GM13976 (cell line): ENCODE data around the gene RPS5.

Experiments used
- DNase-seq: peaks from one replicate; pipeline ENCODE4 v3.0.0; 2012; ENCODE audit warnings: low spot score
- in situ Hi-C: fragments of 300-500 bp; cut with MboI; formaldehyde crosslinking; loops from one replicate; pipeline ENCODE4 v1.12.0; 2022; ENCODE audit warnings: low sequenced_read_pairs, mixed read lengths, inconsistent platforms; ENCODE audit not compliant: unreplicated experiment
- TF ChIP-seq, protein P1 (sequence below): IDR thresholded peaks from 2 replicates; pipeline ENCODE4 v1.5.1; 2012; ENCODE audit warnings: borderline replicate concordance, mild to moderate bottlenecking; ENCODE audit not compliant: insufficient read depth; ENCODE audit errors: extremely low read depth, missing control alignments, control extremely low read depth

Gene RPS5

DNA sequence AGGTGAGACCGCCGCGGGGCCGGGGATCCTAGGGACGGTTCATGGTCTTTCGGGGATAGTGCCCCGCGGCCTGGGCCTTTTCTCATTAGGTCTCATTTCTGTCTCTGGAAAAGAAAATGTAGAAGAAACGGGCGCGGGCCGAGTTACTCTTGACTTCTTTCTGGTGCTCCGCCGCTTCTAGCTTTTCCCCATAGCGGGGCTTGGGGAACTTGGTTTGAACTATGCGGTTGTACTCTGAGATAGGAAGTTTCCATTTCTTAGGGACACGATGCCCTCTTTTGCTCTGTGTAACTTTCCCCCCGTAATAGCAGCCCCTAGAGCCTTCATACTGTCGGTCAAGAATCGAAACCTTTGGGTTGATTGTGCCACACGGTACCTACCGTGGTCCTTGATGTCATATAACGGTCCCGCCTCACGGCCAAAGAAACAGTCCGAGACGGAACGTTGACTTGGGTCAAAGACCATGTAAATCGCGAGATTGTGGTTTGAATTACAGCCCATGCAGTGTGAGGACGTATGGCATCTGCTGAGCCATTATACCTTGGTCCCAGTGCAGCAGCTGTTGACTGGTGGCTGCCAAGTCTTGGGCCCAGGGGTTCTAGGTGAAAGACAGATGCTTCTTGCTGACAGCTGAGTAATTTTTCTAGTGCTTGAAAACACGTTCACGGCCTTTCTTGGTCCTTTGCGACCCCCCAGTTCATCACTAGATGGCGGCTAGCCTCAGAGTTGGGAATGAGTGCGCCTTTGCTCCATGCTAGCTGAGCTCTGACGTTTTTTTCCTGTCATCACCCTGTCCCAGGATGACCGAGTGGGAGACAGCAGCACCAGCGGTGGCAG, 487 bp downstream of the RPS5 start:
- TF ChIP-seq, protein P1, sequence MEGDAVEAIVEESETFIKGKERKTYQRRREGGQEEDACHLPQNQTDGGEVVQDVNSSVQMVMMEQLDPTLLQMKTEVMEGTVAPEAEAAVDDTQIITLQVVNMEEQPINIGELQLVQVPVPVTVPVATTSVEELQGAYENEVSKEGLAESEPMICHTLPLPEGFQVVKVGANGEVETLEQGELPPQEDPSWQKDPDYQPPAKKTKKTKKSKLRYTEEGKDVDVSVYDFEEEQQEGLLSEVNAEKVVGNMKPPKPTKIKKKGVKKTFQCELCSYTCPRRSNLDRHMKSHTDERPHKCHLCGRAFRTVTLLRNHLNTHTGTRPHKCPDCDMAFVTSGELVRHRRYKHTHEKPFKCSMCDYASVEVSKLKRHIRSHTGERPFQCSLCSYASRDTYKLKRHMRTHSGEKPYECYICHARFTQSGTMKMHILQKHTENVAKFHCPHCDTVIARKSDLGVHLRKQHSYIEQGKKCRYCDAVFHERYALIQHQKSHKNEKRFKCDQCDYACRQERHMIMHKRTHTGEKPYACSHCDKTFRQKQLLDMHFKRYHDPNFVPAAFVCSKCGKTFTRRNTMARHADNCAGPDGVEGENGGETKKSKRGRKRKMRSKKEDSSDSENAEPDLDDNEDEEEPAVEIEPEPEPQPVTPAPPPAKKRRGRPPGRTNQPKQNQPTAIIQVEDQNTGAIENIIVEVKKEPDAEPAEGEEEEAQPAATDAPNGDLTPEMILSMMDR, result no peak
- in situ Hi-C loops, result no loop called here
- no peak for DNase-seq

DNA sequence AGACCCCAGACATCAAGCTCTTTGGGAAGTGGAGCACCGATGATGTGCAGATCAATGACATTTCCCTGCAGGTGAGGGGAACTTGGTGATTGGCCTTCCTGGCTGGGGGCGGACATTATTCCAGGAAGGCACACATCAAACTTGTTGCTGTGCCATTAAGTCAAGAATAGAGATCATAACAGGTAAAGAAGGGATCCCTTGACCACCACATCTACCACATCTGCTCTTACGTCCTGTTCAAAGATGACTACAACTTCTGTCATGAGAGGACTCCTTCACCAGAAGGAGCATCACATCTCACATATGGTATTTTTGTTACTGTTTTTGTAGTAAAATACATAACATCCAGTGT, 1.1 kb downstream of the RPS5 start:
- in situ Hi-C loops, result no loop called here
- no peak for DNase-seq
- TF ChIP-seq, protein P1, result no peak

DNA sequence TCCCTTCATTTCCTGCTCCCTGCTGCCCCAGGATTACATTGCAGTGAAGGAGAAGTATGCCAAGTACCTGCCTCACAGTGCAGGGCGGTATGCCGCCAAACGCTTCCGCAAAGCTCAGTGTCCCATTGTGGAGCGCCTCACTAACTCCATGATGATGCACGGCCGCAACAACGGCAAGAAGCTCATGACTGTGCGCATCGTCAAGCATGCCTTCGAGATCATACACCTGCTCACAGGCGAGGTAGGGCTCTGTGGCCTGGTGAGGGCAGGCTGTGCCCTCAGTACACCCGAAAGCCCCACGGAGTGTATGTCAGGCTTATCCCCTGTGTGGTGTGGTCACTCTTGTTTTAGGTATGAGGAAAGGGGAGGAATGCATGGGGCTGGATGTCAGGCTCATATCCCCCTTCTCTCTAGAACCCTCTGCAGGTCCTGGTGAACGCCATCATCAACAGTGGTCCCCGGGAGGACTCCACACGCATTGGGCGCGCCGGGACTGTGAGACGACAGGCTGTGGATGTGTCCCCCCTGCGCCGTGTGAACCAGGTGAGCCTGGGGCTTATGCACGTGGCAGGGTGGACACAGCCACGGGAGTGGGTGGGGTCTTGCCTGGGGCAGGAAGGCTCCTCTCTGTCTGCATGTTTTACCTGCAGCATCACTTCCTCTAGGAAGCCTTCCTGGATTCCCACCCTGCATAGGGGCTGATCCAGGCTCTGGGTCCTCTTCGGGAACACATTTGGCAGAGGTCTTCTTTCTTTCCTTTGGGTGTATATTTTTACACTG, 6.1 kb downstream of the RPS5 start:
- no peak for DNase-seq
- in situ Hi-C loops, result no loop called here

DNA sequence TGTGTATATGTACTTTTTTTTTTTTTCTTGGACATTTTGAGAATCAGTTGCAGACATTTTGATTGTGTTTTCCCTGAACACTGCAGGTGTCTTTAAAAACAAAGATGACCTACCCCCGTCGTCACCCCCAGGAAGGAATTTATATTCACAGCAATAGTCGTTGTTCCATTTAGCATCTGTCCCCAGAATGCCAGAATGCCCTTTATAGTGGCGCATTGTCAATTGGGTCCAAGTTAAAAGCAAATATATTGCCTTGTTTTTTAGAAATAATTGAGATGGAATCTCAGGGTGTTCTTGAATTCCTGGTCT, 6.6 kb downstream of the RPS5 start:
- in situ Hi-C loops, result no loop called here
- TF ChIP-seq, protein P1, result no peak
- no peak for DNase-seq

More for the DNA sequence above, 6.1 kb downstream of the RPS5 start:
- TF ChIP-seq, protein P1, result no peak

DNA sequence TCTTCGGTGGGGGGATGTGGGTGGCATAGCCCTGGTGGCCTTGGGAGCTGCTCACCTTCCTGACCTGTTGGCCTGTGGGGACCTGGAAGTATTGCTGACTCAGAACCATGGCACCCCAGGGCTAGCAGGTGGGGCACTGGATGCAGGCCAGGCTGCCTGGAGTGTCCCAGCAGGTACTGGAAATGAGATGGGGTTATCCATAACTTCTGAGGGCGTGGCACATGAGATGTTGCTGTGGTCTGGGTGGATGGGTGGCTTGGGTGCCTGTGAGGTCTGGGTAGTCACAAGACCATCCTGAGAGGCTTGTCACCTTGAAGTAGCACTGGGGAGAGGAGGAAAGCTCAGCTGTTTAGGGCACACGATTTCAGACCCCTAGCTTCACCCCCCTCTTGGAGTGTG, 7.8 kb downstream of the RPS5 start:
- in situ Hi-C loops, result no loop called here
- TF ChIP-seq, protein P1, result no peak
- no peak for DNase-seq

DNA sequence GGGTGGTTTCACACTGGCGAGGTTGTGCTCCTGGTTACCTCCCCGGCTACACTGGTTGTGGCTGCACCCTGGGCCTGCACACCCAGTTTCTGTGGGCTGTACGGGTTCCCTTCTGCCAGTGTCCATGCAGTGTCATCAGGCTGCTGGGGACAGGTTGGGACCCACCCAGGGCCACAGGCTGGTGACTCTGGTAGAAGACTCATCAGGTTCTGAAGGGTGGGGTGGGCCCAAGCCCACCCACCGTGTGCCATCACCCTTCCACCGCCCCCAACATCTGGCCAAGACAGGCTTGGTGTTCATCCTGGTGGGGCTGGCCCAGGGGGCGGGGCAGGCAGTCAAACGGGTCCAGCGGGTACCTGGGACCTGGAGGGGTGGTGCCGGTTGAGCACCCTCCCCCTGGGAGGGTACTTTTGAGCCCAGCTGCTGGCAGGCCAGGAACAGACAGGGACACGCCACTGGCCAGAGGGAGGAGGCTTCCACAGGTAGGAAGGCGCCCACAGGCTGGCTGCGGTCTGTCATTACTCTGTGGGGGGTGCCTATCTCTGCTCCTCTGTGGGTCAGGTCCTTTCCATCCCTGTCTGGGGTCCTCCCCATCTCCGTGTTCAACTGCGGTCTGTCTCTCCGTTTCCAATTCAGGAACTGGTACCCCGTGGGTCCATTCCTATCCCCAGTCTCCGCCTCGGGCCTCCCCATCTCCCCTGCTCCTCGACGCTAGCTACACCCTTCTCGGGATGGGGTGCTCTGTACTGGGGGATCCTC, 8.3 kb downstream of the RPS5 start, which contains the start of gene RNF225:
TSS of gene RNF225 (plus strand) at position 437 of the 759 bp plus-strand sequence. CDS start 434 bp downstream, outside the sequence.
- DNase-seq, result no peak
- TF ChIP-seq, protein P1, result no peak
- in situ Hi-C loops, result no loop called here
